ENCODE data around the gene C6orf47.

C6orf47 gene

GRCh38 chr6:31707701-31708100, 47.1 kb upstream of the C6orf47 start:
- no peak for ATAC-seq
- TF ChIP-seq PATZ1 (CRISPR knock-in tag; IDR thresholded peaks at IDR 0.05; ENCODE audit: borderline replicate concordance) (no peak), TCF4 (CRISPR knock-in tag; IDR thresholded peaks at IDR 0.05; ENCODE audit: borderline replicate concordance) (no peak), ZC3H10 (CRISPR knock-in tag; IDR thresholded peaks at IDR 0.05) (no peak), TOX (CRISPR knock-in tag; IDR thresholded peaks at IDR 0.05; ENCODE audit: borderline replicate concordance) (no peak), PPARA (CRISPR knock-in tag; IDR thresholded peaks at IDR 0.05; ENCODE audit: borderline replicate concordance) (no peak), TSHZ2 (CRISPR knock-in tag; IDR thresholded peaks at IDR 0.05) (no peak), RARB (CRISPR knock-in tag; IDR thresholded peaks at IDR 0.05) (no peak), BACH2 (CRISPR knock-in tag; IDR thresholded peaks at IDR 0.05; ENCODE audit: borderline replicate concordance) (no peak), ZFP3 (CRISPR knock-in tag; IDR thresholded peaks at IDR 0.05) (no peak), OSR1 (CRISPR knock-in tag; IDR thresholded peaks at IDR 0.05) (no peak), ZNF70 (CRISPR knock-in tag; IDR thresholded peaks at IDR 0.05) (no peak), CSDC2 (CRISPR knock-in tag; IDR thresholded peaks at IDR 0.05) (no peak), ZFP30 (CRISPR knock-in tag; IDR thresholded peaks at IDR 0.05) (no peak), ISL1 (CRISPR knock-in tag; IDR thresholded peaks at IDR 0.05) (no peak), GLIS3 (CRISPR knock-in tag; IDR thresholded peaks at IDR 0.05) (no peak), ZNF565 (CRISPR knock-in tag; conservative IDR thresholded peaks at IDR 0.05; ENCODE audit: low read depth) (no peak), ARNTL (CRISPR knock-in tag; IDR thresholded peaks at IDR 0.05; ENCODE audit: borderline replicate concordance, low read depth) (no peak)

GRCh38 chr6:31706599-31706998, 46.0 kb upstream of the C6orf47 start, which contains the start of gene LY6G6F:
TSS of gene LY6G6F (plus strand) at chr6:31706866. CDS start at chr6:31706907, 41 bp downstream.
- TF ChIP-seq CSRNP3 (CRISPR knock-in tag; IDR thresholded peaks at IDR 0.05), result no peak
- no peak for TF ChIP-seq TCF4 (CRISPR knock-in tag; IDR thresholded peaks at IDR 0.05; ENCODE audit: borderline replicate concordance)
- no peak for TF ChIP-seq POU6F1 (CRISPR knock-in tag; IDR thresholded peaks at IDR 0.05; ENCODE audit: borderline replicate concordance, low read depth)
- no peak for TF ChIP-seq PPARA (CRISPR knock-in tag; IDR thresholded peaks at IDR 0.05; ENCODE audit: borderline replicate concordance)
- TF ChIP-seq TSHZ2 (CRISPR knock-in tag; IDR thresholded peaks at IDR 0.05), result no peak
- TF ChIP-seq ZC3H10 (CRISPR knock-in tag; IDR thresholded peaks at IDR 0.05), result no peak
- no peak for ATAC-seq

- no peak for TF ChIP-seq ISL1 (CRISPR knock-in tag; IDR thresholded peaks at IDR 0.05)
- ATAC-seq, result no peak
These were observed 45.4 kb upstream of the C6orf47 start for GRCh38 chr6:31705931-31706330.

Measured in SK-N-SH treated with all-trans-retinoic acid at 6 μM for 48 hours (cell line).